ENCODE data around the gene OTOGL.

DNA sequence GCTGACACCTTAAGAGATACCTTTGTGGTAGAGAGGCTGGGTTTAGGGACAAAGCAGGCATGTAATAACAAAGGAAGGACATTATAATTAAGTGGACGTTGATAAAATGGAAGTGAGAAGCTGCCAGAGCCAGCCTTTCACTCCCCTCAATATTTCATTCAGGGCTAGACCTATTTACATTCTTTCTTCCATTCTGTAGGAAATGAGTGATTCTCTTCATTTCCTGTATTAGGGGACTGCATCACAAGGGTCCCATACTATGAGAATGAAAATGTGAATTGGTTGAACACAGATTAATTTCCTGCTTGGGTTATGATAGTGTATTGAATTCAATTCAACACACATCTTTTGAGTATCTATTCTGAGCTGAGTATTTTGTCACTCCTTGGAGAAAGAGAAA is 143.0 kb downstream of the OTOGL start:
- TF ChIP-seq, protein P1, sequence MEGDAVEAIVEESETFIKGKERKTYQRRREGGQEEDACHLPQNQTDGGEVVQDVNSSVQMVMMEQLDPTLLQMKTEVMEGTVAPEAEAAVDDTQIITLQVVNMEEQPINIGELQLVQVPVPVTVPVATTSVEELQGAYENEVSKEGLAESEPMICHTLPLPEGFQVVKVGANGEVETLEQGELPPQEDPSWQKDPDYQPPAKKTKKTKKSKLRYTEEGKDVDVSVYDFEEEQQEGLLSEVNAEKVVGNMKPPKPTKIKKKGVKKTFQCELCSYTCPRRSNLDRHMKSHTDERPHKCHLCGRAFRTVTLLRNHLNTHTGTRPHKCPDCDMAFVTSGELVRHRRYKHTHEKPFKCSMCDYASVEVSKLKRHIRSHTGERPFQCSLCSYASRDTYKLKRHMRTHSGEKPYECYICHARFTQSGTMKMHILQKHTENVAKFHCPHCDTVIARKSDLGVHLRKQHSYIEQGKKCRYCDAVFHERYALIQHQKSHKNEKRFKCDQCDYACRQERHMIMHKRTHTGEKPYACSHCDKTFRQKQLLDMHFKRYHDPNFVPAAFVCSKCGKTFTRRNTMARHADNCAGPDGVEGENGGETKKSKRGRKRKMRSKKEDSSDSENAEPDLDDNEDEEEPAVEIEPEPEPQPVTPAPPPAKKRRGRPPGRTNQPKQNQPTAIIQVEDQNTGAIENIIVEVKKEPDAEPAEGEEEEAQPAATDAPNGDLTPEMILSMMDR (conservative IDR thresholded peaks at IDR 0.05; ENCODE audit: low read length), result no peak
- TF ChIP-seq EZH2phosphoT487 (IDR thresholded peaks at IDR 0.05; ENCODE audit: borderline replicate concordance, low read depth, low read length), result no peak
